A549 treated with GW870086 at 1 μM for 4 hours (cell line): ENCODE results near the gene NFE2L1. TPM values are rescaled to one million over a fixed set of nuclear protein-coding genes. Genes with fewer than 3 reads are reported as not detected.

ENCODE experiments used
- total RNA-seq: library from RNA; stranded (reverse); fragments of 200-300 nt; extraction: Qiagen RNA extraction; gene quantifications from 5 replicates; pipeline ENCODE4 v1.2.3, GENCODE V29; 2022; ENCODE audit warnings: low read depth

Gene NFE2L1
- 102 to 120 TPM (median 114 TPM) in 5 replicates for total RNA-seq

GRCh38 chr17:48047741-48048383, at the start of gene NFE2L1:
NFE2L1 (plus strand) TSS chr17:48048359; CDS start chr17:48051119, 2,760 bp downstream.

GRCh38 chr17:48037036-48037837, 10.9 kb upstream of the NFE2L1 start, which contains the start of gene COPZ2:
COPZ2 (minus strand) TSS chr17:48037797; CDS start chr17:48037777, 20 bp downstream.

GRCh38 chr17:48101012-48101720, 53.0 kb downstream of the NFE2L1 start, which contains the start of gene CBX1:
CBX1 (minus strand) TSS chr17:48101478; CDS start chr17:48077004, 24,474 bp downstream.

GRCh38 chr17:48107137-48108055, 59.2 kb downstream of the NFE2L1 start, which contains the start of gene SNX11:
SNX11 (plus strand) TSS chr17:48107766; CDS start chr17:48112044, 4,278 bp downstream.

Other genes with a start within 250 kb of the NFE2L1 start
- 11.2 to 18.1 TPM (median 16.4 TPM) in 5 replicates for gene OSBPL7, start 226.6 kb upstream of the NFE2L1 start, total RNA-seq
- gene MRPL10, start 216.8 kb upstream of the NFE2L1 start, total RNA-seq: 86.7 to 114 TPM (median 88.3 TPM) in 5 replicates
- 2.6 to 4.3 TPM (median 3.0 TPM) in 5 replicates for gene LRRC46, start 216.7 kb upstream of the NFE2L1 start, total RNA-seq
- 31.4 to 41.3 TPM (median 39.2 TPM) in 5 replicates for gene SCRN2, start 207.1 kb upstream of the NFE2L1 start, total RNA-seq
- gene SP6, start 197.2 kb upstream of the NFE2L1 start, total RNA-seq: 3.4 to 4.4 TPM (median 4.1 TPM) in 5 replicates
- gene SP2, start 152.1 kb upstream of the NFE2L1 start, total RNA-seq: 16.1 to 19.0 TPM (median 17.7 TPM) in 5 replicates
- gene PNPO, start 106.8 kb upstream of the NFE2L1 start, total RNA-seq: 20.8 to 24.7 TPM (median 24.1 TPM) in 5 replicates
- gene PRR15L, start 90.5 kb upstream of the NFE2L1 start, total RNA-seq: 0.81 to 1.1 TPM (median 0.92 TPM) in 5 replicates
- gene CDK5RAP3, start 77.2 kb upstream of the NFE2L1 start, total RNA-seq: 99.2 to 115 TPM (median 111 TPM) in 5 replicates
- gene COPZ2, start 10.6 kb upstream of the NFE2L1 start, total RNA-seq: 13.9 to 19.5 TPM (median 17.4 TPM) in 5 replicates
- gene CBX1, start 53.1 kb downstream of the NFE2L1 start, total RNA-seq: 75.9 to 94.0 TPM (median 81.0 TPM) in 5 replicates
- 27.7 to 28.5 TPM (median 28.2 TPM) in 5 replicates for gene SNX11, start 59.4 kb downstream of the NFE2L1 start, total RNA-seq